HG02852 (cell line): Measurements from ENCODE around the gene ZDHHC14.
"Not testable (repeated sequence)": the region's sequence is repeated elsewhere in the genome, so short reads cannot be mapped to it uniquely, and the experiment has no call there.

Experiments used
- ATAC-seq: cut with Tn5 transposase; IDR thresholded peaks from one replicate; pipeline ENCODE4 v1.9.1; 2021; ENCODE audit warnings: mild to moderate bottlenecking, moderate library complexity; ENCODE audit not compliant: unreplicated experiment

ZDHHC14 gene

GRCh38 chr6:157546321-157546720, 165.3 kb downstream of the ZDHHC14 start:
- no peak for ATAC-seq

- no peak for ATAC-seq
Observed at GRCh38 chr6:157547112-157547511, 166.1 kb downstream of the ZDHHC14 start.

- ATAC-seq, result no peak
Observed at GRCh38 chr6:157548635-157549467, 167.9 kb downstream of the ZDHHC14 start.

GRCh38 chr6:157549468-157549745, 168.4 kb downstream of the ZDHHC14 start:
- no peak for ATAC-seq

- no peak for ATAC-seq
Observed at GRCh38 chr6:157550114-157550989, 169.4 kb downstream of the ZDHHC14 start.

- no peak for ATAC-seq
Observed at GRCh38 chr6:157551041-157551832, 170.2 kb downstream of the ZDHHC14 start.

- ATAC-seq, result no peak
Observed at GRCh38 chr6:157552081-157552747, 171.2 kb downstream of the ZDHHC14 start.

- no peak for ATAC-seq
Observed at GRCh38 chr6:157552820-157553485, 172.0 kb downstream of the ZDHHC14 start.

GRCh38 chr6:157554747-157555146, 173.8 kb downstream of the ZDHHC14 start:
- ATAC-seq, result no peak

GRCh38 chr6:157555455-157556143, 174.6 kb downstream of the ZDHHC14 start:
- ATAC-seq, result no peak

GRCh38 chr6:157556144-157556645, 175.2 kb downstream of the ZDHHC14 start:
- ATAC-seq, result no peak

GRCh38 chr6:157556671-157557430, 175.9 kb downstream of the ZDHHC14 start:
- ATAC-seq, result no peak

GRCh38 chr6:157557559-157557958, 176.6 kb downstream of the ZDHHC14 start:
- ATAC-seq, result peak; percentile 70

- no peak for ATAC-seq
Observed at GRCh38 chr6:157558049-157558448, 177.1 kb downstream of the ZDHHC14 start.

- no peak for ATAC-seq
Observed at GRCh38 chr6:157558487-157559200, 177.7 kb downstream of the ZDHHC14 start.

- no peak for ATAC-seq
Observed at GRCh38 chr6:157559201-157559756, 178.3 kb downstream of the ZDHHC14 start.

GRCh38 chr6:157560063-157560462, 179.1 kb downstream of the ZDHHC14 start:
- ATAC-seq, result not testable (repeated sequence)
